GM23338 (cell line): Measurements from ENCODE around the gene HEPACAM. TPM values are rescaled to one million over a fixed set of nuclear protein-coding genes. Genes with fewer than 3 reads are reported as not detected.

ENCODE experiments used
- ATAC-seq: fragments of 200-7000 bp; cut with Tn5 transposase; 3 replicates; pipeline ENCODE4 v1.9.1; 2020
- DNase-seq: peaks from one replicate; pipeline ENCODE4 v3.0.0-alpha.2; 2015; ENCODE audit warnings: low spot score
- H2AFZ ChIP-seq: fragments of 200-600 bp; sonication (generic); 2 replicates; pipeline ENCODE4 v1.8.0; 2016; ENCODE audit warnings: antibody characterized with exemption, mild to moderate bottlenecking, moderate library complexity
- H3F3A ChIP-seq: fragments of 200-600 bp; sonication (generic); replicated peaks from 2 replicates; pipeline ENCODE4 v1.8.0; 2017; ENCODE audit warnings: antibody characterized with exemption, mixed run types, low read depth
- H3K27ac ChIP-seq: fragments of 200-600 bp; sonication (generic); 2 replicates; pipeline ENCODE4 v1.6.1; 2016; ENCODE audit warnings: low read depth
- H3K27me3 ChIP-seq: fragments of 200-600 bp; sonication (generic); 2 replicates; pipeline ENCODE4 v1.8.0; 2016; ENCODE audit warnings: mild to moderate bottlenecking, mixed run types, moderate library complexity; ENCODE audit not compliant: insufficient read depth
- H3K36me3 ChIP-seq: fragments of 200-600 bp; sonication (generic); 2 replicates; pipeline ENCODE4 v1.8.0; 2016; ENCODE audit warnings: mild to moderate bottlenecking; ENCODE audit not compliant: insufficient read depth
- H3K4me1 ChIP-seq: fragments of 200-600 bp; sonication (generic); 2 replicates; pipeline ENCODE4 v1.8.0; 2016; ENCODE audit warnings: mild to moderate bottlenecking, moderate library complexity; ENCODE audit not compliant: insufficient read depth
- H3K4me2 ChIP-seq: fragments of 200-600 bp; sonication (generic); 2 replicates; pipeline ENCODE4 v1.7.1; 2017; ENCODE audit warnings: mixed run types
- H3K4me3 ChIP-seq: fragments of 200-600 bp; sonication (generic); 2 replicates; pipeline ENCODE4 v1.6.1; 2016; ENCODE audit warnings: mixed run types
- H3K79me2 ChIP-seq: fragments of 200-600 bp; sonication (generic); replicated peaks from 2 replicates; pipeline ENCODE4 v1.8.0; 2017; ENCODE audit warnings: mild to moderate bottlenecking; ENCODE audit not compliant: insufficient read depth
- H3K9me2 ChIP-seq: fragments of 200-600 bp; sonication (generic); 2 replicates; pipeline ENCODE4 v1.8.0; 2017; ENCODE audit not compliant: insufficient read depth
- H4K20me1 ChIP-seq: fragments of 200-600 bp; sonication (generic); replicated peaks from 2 replicates; pipeline ENCODE4 v1.8.0; 2017; ENCODE audit warnings: mild to moderate bottlenecking; ENCODE audit not compliant: insufficient read depth
- H3K27ac Mint-ChIP-seq: 2 replicates; pipeline ENCODE4 v1.8.0; 2020; ENCODE audit warnings: inconsistent platforms, mild to moderate bottlenecking, moderate library complexity, mixed read lengths
- H3K27me3 Mint-ChIP-seq: 3 replicates; pipeline ENCODE4 v1.8.0; 2022; ENCODE audit warnings: low read depth, mild to moderate bottlenecking, moderate library complexity, mixed read lengths, inconsistent platforms; ENCODE audit not compliant: insufficient read depth, poor library complexity
- H3K36me3 Mint-ChIP-seq: 3 replicates; pipeline ENCODE4 v1.8.0; 2021; ENCODE audit warnings: low read depth, mild to moderate bottlenecking, inconsistent platforms, moderate library complexity, mixed read lengths
- H3K4me1 Mint-ChIP-seq: 3 replicates; pipeline ENCODE4 v1.8.0; 2020; ENCODE audit warnings: mild to moderate bottlenecking, inconsistent platforms, mixed read lengths
- H3K4me3 Mint-ChIP-seq: 3 replicates; pipeline ENCODE4 v1.8.0; 2021; ENCODE audit warnings: moderate library complexity, mild to moderate bottlenecking, inconsistent platforms, mixed read lengths
- H3K9me3 Mint-ChIP-seq: 3 replicates; pipeline ENCODE4 v1.8.0; 2020; ENCODE audit warnings: moderate library complexity, mild to moderate bottlenecking, inconsistent platforms, mixed read lengths
- POLR2AphosphoS5 ChIP-seq: IDR thresholded peaks from 2 replicates; pipeline ENCODE4 v1.6.1; 2016; ENCODE audit warnings: antibody characterized with exemption, low read depth
- ZNF331 ChIP-seq: fragments of 250-450 bp; sonication (Bioruptor Pico); IDR thresholded peaks from 2 replicates; pipeline ENCODE4 v1.5.0; 2020; ENCODE audit warnings: low read depth, mild to moderate bottlenecking, moderate library complexity
- polyA plus RNA-seq: library from polyadenylated mRNA; unstranded; fragments of >200 nt; fragmentation: Nextera tagmentation; extraction: Ambion mirVana; gene quantifications from 2 replicates; pipeline ENCODE4 v1.2.1, GENCODE V29; 2016
- total RNA-seq: library from RNA; depleted of rRNA; stranded (reverse); fragments of >200 nt; shearing (Covaris generic); gene quantifications from 2 replicates; pipeline ENCODE4 v1.2.3, GENCODE V29; 2014
- TF ChIP-seq, protein P1 (sequence below): fragments of 250-450 bp; sonication (Bioruptor Pico); IDR thresholded peaks from 2 replicates; pipeline ENCODE4 v1.5.0; 2020; ENCODE audit warnings: mild to moderate bottlenecking, moderate library complexity
- TF ChIP-seq, protein P2 (sequence below): IDR thresholded peaks from one replicate; pipeline ENCODE4 v1.6.1; 2018; ENCODE audit warnings: antibody characterized with exemption; ENCODE audit not compliant: unreplicated experiment

The HEPACAM gene
- total and polyA plus RNA-seq, 2 experiments from 2014 or later, result 0.17 TPM; not detected in 1

DNA sequence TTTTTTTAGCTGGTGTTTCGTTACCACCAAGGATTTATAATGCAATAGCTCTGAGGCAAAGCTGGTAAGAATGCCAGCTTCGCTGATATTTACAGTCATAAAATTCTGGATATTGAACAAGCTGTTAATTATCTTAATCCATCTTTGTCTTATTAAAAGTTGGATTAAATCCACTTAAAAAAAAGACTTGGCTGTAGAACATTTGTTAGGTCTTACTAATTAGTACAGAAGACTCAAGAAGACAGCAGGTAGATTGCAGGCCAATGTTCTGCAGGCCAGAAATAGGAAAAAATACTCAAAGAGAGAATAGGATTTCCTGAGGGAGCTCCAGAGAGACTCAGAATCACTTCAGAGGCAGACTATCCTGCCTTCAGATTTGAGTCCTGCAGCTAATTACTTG is 45.7 kb downstream of the HEPACAM start (continued):
- TF ChIP-seq, protein P1, sequence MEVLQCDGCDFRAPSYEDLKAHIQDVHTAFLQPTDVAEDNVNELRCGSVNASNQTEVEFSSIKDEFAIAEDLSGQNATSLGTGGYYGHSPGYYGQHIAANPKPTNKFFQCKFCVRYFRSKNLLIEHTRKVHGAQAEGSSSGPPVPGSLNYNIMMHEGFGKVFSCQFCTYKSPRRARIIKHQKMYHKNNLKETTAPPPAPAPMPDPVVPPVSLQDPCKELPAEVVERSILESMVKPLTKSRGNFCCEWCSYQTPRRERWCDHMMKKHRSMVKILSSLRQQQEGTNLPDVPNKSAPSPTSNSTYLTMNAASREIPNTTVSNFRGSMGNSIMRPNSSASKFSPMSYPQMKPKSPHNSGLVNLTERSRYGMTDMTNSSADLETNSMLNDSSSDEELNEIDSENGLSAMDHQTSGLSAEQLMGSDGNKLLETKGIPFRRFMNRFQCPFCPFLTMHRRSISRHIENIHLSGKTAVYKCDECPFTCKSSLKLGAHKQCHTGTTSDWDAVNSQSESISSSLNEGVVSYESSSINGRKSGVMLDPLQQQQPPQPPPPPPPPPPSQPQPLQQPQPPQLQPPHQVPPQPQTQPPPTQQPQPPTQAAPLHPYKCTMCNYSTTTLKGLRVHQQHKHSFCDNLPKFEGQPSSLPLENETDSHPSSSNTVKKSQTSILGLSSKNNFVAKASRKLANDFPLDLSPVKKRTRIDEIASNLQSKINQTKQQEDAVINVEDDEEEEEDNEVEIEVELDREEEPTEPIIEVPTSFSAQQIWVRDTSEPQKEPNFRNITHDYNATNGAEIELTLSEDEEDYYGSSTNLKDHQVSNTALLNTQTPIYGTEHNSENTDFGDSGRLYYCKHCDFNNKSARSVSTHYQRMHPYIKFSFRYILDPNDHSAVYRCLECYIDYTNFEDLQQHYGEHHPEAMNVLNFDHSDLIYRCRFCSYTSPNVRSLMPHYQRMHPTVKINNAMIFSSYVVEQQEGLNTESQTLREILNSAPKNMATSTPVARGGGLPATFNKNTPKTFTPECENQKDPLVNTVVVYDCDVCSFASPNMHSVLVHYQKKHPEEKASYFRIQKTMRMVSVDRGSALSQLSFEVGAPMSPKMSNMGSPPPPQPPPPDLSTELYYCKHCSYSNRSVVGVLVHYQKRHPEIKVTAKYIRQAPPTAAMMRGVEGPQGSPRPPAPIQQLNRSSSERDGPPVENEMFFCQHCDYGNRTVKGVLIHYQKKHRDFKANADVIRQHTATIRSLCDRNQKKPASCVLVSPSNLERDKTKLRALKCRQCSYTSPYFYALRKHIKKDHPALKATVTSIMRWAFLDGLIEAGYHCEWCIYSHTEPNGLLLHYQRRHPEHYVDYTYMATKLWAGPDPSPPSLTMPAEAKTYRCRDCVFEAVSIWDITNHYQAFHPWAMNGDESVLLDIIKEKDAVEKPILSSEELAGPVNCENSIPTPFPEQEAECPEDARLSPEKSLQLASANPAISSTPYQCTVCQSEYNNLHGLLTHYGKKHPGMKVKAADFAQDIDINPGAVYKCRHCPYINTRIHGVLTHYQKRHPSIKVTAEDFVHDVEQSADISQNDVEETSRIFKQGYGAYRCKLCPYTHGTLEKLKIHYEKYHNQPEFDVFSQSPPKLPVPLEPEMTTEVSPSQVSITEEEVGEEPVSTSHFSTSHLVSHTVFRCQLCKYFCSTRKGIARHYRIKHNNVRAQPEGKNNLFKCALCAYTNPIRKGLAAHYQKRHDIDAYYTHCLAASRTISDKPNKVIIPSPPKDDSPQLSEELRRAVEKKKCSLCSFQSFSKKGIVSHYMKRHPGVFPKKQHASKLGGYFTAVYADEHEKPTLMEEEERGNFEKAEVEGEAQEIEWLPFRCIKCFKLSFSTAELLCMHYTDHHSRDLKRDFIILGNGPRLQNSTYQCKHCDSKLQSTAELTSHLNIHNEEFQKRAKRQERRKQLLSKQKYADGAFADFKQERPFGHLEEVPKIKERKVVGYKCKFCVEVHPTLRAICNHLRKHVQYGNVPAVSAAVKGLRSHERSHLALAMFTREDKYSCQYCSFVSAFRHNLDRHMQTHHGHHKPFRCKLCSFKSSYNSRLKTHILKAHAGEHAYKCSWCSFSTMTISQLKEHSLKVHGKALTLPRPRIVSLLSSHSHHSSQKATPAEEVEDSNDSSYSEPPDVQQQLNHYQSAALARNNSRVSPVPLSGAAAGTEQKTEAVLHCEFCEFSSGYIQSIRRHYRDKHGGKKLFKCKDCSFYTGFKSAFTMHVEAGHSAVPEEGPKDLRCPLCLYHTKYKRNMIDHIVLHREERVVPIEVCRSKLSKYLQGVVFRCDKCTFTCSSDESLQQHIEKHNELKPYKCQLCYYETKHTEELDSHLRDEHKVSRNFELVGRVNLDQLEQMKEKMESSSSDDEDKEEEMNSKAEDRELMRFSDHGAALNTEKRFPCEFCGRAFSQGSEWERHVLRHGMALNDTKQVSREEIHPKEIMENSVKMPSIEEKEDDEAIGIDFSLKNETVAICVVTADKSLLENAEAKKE, result no peak

DNA sequence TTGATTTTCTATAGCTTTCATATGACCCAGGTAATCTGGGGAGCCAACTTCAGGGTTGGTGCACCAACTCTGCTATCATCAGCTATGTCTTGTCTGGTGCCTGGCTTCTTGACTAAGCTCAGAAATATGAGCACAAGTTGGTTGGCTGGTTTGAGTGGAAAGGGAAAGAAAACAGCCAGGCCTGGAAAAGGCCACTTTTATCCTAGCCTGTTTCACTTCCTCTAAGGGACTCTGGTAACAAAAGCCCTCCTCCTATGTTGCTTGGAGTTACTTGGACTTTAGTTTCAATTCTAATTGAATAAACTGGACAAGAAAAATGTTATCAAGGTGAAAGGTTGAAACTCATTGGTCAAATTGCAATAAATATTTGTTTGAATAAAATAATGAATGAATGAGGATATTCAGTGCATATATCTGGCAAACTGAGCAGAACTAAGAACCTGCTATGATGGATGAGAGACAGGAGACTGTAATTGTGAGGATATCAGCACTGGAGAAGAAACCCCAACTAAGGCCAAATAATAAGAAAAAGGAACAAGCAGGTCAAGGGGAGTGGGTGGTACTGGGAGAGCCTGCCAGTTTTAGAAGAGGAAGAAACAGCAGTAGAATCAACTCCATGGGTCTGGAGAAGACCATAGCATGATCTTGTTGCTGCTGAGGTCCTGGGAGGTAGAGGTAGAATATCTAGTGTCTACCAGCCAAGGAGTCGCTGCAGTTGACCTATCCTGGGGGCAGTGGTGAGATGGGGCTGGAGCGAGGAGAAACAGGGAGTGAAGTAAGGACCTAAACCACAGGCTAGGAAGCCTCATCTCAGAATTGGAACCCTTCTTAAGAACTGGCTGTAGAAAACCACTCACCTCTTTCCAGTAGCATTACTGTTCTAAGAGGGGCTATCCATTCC is 46.4 kb downstream of the HEPACAM start:
- Mint-ChIP-seq H3K4me1 (peaks cover 2% of the 10 kb centered on the region; the same call in 2 of the 3 replicates), H3K27me3 (peaks cover 10% of the 10 kb centered on the region), H3K27ac (no peak overlapping the region), H3K36me3 (no peaks in the 10 kb centered on the region; the same call in 2 of the 3 replicates), H3K4me3 (no peak overlapping the region), H3K9me3 (no peaks in the 10 kb centered on the region)
- H3F3A ChIP-seq, result no peaks in the 10 kb centered on the region
- H3K4me2 ChIP-seq, result no peak overlapping the region
- H3K4me1 ChIP-seq, result no peaks in the 10 kb centered on the region
- H3K27me3 ChIP-seq, result 0 out of 2 replicates have a peak, but pooled peaks cover 10% of the 10 kb centered on the region
- ATAC-seq (no peak), DNase-seq (no peak)
- TF ChIP-seq, protein P2, sequence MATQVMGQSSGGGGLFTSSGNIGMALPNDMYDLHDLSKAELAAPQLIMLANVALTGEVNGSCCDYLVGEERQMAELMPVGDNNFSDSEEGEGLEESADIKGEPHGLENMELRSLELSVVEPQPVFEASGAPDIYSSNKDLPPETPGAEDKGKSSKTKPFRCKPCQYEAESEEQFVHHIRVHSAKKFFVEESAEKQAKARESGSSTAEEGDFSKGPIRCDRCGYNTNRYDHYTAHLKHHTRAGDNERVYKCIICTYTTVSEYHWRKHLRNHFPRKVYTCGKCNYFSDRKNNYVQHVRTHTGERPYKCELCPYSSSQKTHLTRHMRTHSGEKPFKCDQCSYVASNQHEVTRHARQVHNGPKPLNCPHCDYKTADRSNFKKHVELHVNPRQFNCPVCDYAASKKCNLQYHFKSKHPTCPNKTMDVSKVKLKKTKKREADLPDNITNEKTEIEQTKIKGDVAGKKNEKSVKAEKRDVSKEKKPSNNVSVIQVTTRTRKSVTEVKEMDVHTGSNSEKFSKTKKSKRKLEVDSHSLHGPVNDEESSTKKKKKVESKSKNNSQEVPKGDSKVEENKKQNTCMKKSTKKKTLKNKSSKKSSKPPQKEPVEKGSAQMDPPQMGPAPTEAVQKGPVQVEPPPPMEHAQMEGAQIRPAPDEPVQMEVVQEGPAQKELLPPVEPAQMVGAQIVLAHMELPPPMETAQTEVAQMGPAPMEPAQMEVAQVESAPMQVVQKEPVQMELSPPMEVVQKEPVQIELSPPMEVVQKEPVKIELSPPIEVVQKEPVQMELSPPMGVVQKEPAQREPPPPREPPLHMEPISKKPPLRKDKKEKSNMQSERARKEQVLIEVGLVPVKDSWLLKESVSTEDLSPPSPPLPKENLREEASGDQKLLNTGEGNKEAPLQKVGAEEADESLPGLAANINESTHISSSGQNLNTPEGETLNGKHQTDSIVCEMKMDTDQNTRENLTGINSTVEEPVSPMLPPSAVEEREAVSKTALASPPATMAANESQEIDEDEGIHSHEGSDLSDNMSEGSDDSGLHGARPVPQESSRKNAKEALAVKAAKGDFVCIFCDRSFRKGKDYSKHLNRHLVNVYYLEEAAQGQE, result no peak
- TF ChIP-seq ZNF331 (CRISPR knock-in tag), result no peak
- no peak for TF ChIP-seq POLR2AphosphoS5
- H4K20me1 ChIP-seq, result no peaks in the 10 kb centered on the region
- H3K36me3 ChIP-seq, result no peaks in the 10 kb centered on the region
- H3K79me2 ChIP-seq, result no peaks in the 10 kb centered on the region
- no peak overlapping the region for H3K27ac ChIP-seq
- no peaks in the 10 kb centered on the region for H3K9me2 ChIP-seq
- H3K4me3 ChIP-seq, result no peak overlapping the region
- H2AFZ ChIP-seq, result no peak overlapping the region
